Activated CD4-positive, alpha-beta T cell treated with anti-CD3 and anti-CD28 coated beads, Interleukin-2, amount 50 U/mL, for 1 hour (primary cell): Measurements from ENCODE around the gene LTBP2.

Source experiments
- DNase-seq: peaks from one replicate; pipeline ENCODE4 v3.0.0-alpha.2; 2020

The LTBP2 gene

DNA sequence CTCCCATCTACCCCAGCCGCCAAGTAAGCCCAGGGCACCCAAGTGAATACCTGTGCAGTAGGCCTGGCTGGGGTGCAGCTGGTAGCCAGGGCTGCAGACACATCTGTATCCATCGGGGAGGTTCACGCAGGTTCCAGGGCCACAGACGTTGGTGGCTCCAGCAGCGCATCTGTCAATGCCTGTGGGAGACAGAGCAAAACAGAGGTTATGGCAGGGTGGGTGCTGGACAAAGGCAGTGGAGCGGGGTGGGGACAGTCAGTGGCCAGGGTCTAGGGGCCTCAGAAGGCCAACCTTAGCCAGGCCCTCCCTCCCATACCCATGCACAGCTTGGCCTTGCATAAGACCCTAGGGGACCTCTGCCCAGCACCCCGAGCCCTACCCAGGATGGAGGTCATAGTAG, 89.3 kb downstream of the LTBP2 start:
- DNase-seq = no peak

- DNase-seq = no peak
Measured at GRCh38 chr14:74521756-74522155, 90.3 kb downstream of the LTBP2 start.

GRCh38 chr14:74519316-74520074, 92.5 kb downstream of the LTBP2 start:
- DNase-seq = no peak

DNA sequence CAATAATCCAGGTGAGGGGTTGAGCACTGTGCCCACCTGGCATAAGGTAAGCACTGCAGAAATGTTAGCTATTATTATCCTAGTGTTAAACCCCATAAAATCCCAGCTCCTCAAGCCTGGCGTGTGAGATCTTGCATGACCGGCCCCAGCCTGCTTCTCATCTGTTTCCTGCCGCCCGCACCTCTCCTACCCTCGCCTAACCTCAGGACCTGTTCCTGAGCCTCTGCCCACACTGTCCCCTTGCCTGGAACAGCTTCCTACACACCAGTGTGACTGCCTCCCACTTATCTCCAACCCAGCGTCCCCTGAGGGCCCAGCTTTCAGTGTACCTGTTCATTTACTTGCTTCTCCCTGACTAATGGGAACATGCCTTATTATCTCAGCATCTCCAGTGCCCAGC, 93.8 kb downstream of the LTBP2 start:
- DNase-seq = no peak

- DNase-seq = no peak
Measured at GRCh38 chr14:74517731-74518130, 94.3 kb downstream of the LTBP2 start.

DNA sequence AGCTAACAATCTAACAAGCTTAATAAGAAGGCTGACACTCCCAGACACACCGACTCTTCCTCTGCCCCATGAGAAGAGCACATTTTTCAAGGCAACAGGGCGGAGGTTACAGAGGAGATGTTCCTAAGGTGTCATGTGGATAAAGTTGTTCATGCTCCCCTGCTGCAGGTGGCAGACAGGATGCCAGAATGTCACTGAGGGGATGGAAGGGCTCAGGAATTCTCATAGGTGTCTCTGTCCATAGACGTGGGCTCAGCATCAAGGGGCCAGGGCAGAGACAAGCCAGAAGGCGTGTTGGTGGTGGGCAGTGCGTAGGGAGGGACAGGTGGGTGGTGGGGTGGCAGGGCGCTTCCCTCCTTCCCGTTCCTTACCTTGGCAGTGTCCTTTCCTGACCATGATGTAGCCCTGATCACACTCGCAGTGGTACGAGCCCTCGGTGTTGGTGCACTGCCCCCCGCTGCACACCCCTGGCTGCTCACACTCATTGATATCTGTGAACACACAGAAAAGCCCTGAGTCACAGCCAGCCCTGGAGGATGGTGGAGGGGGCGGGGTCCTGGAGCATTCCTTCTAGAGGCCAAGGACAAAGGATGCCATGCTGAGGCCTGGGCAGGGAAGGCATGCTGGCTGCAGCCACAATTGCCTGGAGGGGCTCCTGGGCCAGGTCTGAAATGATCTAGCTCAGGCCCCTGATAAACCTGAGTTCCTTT, 95.4 kb downstream of the LTBP2 start:
- DNase-seq = no peak

- DNase-seq = no peak
Measured at GRCh38 chr14:74515891-74516412, 96.1 kb downstream of the LTBP2 start.

- DNase-seq = no peak
Measured at GRCh38 chr14:74514471-74514941, 97.5 kb downstream of the LTBP2 start.

DNA sequence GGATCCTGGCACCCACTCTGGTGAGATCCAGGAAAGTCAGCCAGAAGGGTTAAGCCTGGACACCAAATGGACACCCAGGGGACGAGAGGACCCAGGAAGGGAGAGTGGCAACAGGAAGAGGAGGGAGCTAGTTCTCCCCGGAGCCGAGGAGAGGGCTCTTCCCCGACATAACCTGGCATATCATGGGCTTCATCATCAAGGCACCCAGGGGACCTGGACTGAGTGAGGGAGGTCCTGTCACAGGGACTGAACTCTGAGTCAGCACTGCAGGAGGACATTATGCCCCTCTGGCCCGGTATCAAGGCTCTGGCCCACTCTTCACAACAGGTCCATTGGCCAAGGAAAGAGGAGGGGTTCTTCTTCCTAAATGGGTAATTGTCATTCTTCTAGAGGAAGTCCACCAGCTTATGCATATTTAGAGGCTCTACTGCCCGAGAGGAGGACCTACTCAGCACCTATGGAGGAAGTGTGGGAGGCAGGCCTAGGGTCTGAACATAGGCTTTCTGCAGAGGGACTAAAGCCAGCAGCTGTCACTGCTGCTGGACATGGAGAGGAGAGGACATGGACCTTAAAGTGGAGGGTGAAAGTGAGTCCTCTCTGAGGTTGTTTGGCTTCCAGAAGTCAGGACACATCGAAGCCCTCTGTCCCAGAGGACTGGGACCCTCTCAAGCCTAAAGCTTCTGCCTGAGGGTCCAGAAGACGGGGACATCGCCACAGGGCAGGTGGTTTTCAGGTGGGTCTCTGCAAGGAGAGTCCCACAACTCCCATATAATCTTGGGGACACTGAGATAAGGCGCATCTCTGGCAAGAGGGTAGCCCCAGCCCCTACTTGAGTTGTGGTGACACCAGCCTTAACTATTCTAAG, 99.8 kb downstream of the LTBP2 start:
- no peak for DNase-seq

GRCh38 chr14:74510959-74511409, 101.1 kb downstream of the LTBP2 start:
- no peak for DNase-seq

- DNase-seq = no peak
Measured at GRCh38 chr14:74510223-74510931, 101.7 kb downstream of the LTBP2 start.

DNA sequence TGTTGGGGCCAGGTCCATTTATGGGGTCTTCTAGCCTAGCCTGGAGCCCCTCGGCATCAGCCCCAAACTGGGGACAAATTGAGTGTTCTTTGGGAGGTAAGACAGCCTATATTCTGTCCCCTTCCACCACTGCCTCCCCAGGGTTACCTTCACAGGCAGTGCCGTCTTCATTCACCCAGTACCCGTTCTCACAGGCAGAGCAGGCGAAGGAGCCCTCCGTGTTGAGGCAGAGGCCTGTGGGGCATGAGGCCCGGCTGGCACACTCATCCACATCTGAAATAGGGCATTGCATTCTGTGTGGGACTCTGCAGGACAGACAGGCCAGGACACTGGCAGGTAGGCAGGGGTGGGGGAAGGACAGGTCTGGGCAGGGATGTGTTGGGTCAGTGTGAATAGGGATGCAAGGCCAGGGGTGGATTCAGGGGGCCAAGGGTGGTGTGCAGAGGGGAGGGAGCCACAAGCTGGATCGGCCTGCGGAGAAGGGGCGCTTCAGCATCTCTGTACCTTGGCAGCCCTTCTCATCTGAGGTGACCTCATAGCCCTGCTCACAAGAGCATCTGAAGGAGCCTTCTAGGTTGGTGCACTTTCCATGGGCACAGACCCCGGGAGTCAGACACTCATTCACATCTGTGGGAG, 102.3 kb downstream of the LTBP2 start:
- DNase-seq = no peak

GRCh38 chr14:74508844-74509428, 103.1 kb downstream of the LTBP2 start:
- no peak for DNase-seq

DNA sequence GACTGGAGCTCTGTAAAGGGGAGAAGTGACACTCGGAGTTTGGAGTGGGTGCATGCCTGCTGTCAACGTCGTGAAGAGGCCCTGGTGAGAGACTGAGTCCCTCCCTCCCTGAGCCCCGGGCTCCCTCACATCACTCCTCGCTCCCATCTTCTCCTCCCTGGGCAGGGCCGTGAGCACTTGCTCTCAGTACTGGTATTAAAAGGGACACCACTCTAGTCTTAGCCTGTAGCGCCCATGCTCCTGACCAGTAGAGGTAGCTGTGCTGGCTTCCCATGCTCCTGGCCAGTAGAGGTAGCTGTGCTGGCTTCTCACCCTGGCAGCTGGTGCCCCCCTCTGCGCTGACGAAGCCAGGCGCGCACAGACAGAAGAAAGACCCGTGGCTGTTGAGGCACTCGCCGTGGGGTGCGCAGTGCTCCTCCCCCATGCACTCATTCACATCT, 103.7 kb downstream of the LTBP2 start:
- DNase-seq = no peak

GRCh38 chr14:74507840-74508239, 104.2 kb downstream of the LTBP2 start:
- no peak for DNase-seq

DNA sequence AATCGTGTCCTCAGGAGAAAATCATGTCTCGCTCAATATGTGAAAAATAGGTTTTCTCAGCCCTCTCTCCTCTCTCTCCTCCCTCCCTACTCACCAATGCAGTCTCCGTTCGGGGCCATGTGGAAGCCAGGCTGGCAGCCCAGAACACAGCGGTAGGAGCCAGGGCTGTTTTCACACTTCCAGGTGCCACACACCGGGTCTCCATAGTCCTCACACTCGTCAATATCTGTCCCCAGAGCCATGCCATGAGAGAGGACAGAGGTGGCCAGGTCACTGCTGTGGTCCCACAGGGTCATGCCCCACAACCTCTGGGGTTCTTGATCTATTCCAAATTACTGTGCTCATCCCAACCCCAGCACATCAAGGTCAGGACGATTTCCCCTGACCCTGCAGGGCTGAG, 105.0 kb downstream of the LTBP2 start:
- no peak for DNase-seq

- DNase-seq = no peak
Measured at GRCh38 chr14:74506411-74506851, 105.6 kb downstream of the LTBP2 start.

GRCh38 chr14:74505831-74506230, 106.2 kb downstream of the LTBP2 start:
- no peak for DNase-seq

- DNase-seq = no peak
Measured at GRCh38 chr14:74504874-74505720, 106.9 kb downstream of the LTBP2 start.

DNA sequence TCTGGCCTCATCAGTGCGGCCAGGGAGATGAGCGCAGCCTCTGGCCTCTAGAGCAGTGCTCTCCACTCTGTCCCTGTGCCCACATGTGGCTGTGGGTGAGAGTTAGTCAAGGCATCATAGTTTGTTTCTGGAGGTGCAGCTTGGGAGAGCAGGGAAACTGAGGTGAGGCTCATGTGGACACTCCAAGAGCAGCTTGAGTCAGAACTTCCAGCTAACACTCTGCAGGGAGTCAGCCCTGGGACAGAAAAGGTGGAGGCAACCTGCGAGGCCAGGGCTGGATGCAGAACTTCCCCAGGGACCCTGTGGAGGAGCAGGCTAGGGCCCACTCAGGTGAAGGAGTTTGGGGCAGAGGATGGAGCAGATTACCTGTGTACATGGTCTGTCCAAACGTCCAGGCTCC, 107.6 kb downstream of the LTBP2 start:
- DNase-seq = no peak
